H9 (cell line): ENCODE measurements around the gene MB21D2. TPM values are rescaled to one million over a fixed set of nuclear protein-coding genes. Genes with fewer than 3 reads are reported as not detected.

Experiments used
- DNase-seq: peaks from one replicate; pipeline ENCODE4 v3.0.0-alpha.2; 2017
- H2AFZ ChIP-seq: one replicate; pipeline ENCODE4 v1.6.1; 2013; ENCODE audit warnings: mild to moderate bottlenecking, low read length, control low read depth, moderate library complexity
- H2AK5ac ChIP-seq: 2 replicates; pipeline ENCODE4 v1.6.1; 2013; ENCODE audit warnings: low read length, control low read depth, mixed read lengths; ENCODE audit not compliant: insufficient read length
- H2BK120ac ChIP-seq: one replicate; pipeline ENCODE4 v1.6.1; 2013; ENCODE audit warnings: low read depth, mild to moderate bottlenecking, low read length, control low read depth, inconsistent platforms; ENCODE audit not compliant: poor library complexity, severe bottlenecking
- H2BK12ac ChIP-seq: 2 replicates; pipeline ENCODE4 v1.6.1; 2013; ENCODE audit warnings: low read length, control low read depth, mixed read lengths, low read depth; ENCODE audit not compliant: insufficient read length
- H2BK15ac ChIP-seq: 2 replicates; pipeline ENCODE4 v1.6.1; 2013; ENCODE audit warnings: low read depth, low read length, control low read depth
- H2BK20ac ChIP-seq: one replicate; pipeline ENCODE4 v1.6.1; 2013; ENCODE audit warnings: low read depth, mild to moderate bottlenecking, low read length, control low read depth, inconsistent platforms; ENCODE audit not compliant: poor library complexity, severe bottlenecking
- H2BK5ac ChIP-seq: 2 replicates; pipeline ENCODE4 v1.6.1; 2013; ENCODE audit warnings: low read length, control low read depth, mixed read lengths; ENCODE audit not compliant: insufficient read length
- H3K14ac ChIP-seq: 2 replicates; pipeline ENCODE4 v1.6.1; 2013; ENCODE audit warnings: low read length, control low read depth; ENCODE audit not compliant: insufficient read depth
- H3K18ac ChIP-seq: 2 replicates; pipeline ENCODE4 v1.6.1; 2013; ENCODE audit warnings: low read depth, mild to moderate bottlenecking, mixed read lengths, low read length, control low read depth; ENCODE audit not compliant: insufficient read length
- H3K23ac ChIP-seq: 2 replicates; pipeline ENCODE4 v1.6.1; 2013; ENCODE audit warnings: low read length, control low read depth, mixed read lengths, low read depth; ENCODE audit not compliant: insufficient read length
- H3K23me2 ChIP-seq: 2 replicates; pipeline ENCODE4 v1.6.1; 2013; ENCODE audit warnings: low read depth, mild to moderate bottlenecking, mixed read lengths, low read length, control low read depth; ENCODE audit not compliant: insufficient read length, poor library complexity, severe bottlenecking
- H3K27ac ChIP-seq: 2 replicates; pipeline ENCODE4 v1.5.1; 2013; ENCODE audit warnings: low read length, control low read depth, mixed read lengths, low read depth; ENCODE audit not compliant: insufficient read length
- H3K27me3 ChIP-seq: 2 replicates; pipeline ENCODE4 v1.6.1; 2013; ENCODE audit warnings: low read length, control low read depth, inconsistent platforms; ENCODE audit not compliant: insufficient read depth
- H3K4ac ChIP-seq: 2 replicates; pipeline ENCODE4 v1.6.1; 2013; ENCODE audit warnings: low read depth, mild to moderate bottlenecking, control low read depth, inconsistent platforms, low read length, moderate library complexity
- H3K4me1 ChIP-seq: 2 replicates; pipeline ENCODE4 v1.6.1; 2013; ENCODE audit warnings: low read length, control low read depth, inconsistent platforms; ENCODE audit not compliant: insufficient read depth
- H3K4me2 ChIP-seq: 2 replicates; pipeline ENCODE4 v1.6.1; 2013; ENCODE audit warnings: low read length, control low read depth, mixed read lengths; ENCODE audit not compliant: insufficient read length, insufficient read depth
- H3K56ac ChIP-seq: 2 replicates; pipeline ENCODE4 v1.6.1; 2013; ENCODE audit warnings: low read depth, mild to moderate bottlenecking, mixed read lengths, low read length, control low read depth; ENCODE audit not compliant: insufficient read length
- H3K79me1 ChIP-seq: 2 replicates; pipeline ENCODE4 v1.6.1; 2013; ENCODE audit warnings: low read depth, mild to moderate bottlenecking, moderate library complexity, low read length, control low read depth, inconsistent platforms; ENCODE audit not compliant: insufficient read depth, poor library complexity, severe bottlenecking
- H3K79me2 ChIP-seq: 2 replicates; pipeline ENCODE4 v1.6.1; 2013; ENCODE audit warnings: low read length, control low read depth, inconsistent platforms; ENCODE audit not compliant: insufficient read depth
- H3K9ac ChIP-seq: 2 replicates; pipeline ENCODE4 v1.6.1; 2013; ENCODE audit warnings: low read length, control low read depth, mixed read lengths; ENCODE audit not compliant: insufficient read length; ENCODE audit errors: extremely low read depth
- H3K9me3 ChIP-seq: one replicate; pipeline ENCODE4 v1.6.1; 2013; ENCODE audit warnings: low read depth, low read length, inconsistent platforms; ENCODE audit not compliant: control insufficient read depth
- H3T11ph ChIP-seq: one replicate; pipeline ENCODE4 v1.6.1; 2013; ENCODE audit warnings: mild to moderate bottlenecking, low read length, control low read depth, inconsistent platforms
- H4K20me1 ChIP-seq: one replicate; pipeline ENCODE4 v1.6.1; 2013; ENCODE audit not compliant: control insufficient read depth, insufficient read length, insufficient read depth
- H4K5ac ChIP-seq: 2 replicates; pipeline ENCODE4 v1.6.1; 2013; ENCODE audit warnings: low read depth, mild to moderate bottlenecking, mixed read lengths, low read length, control low read depth; ENCODE audit not compliant: insufficient read length
- H4K8ac ChIP-seq: replicated peaks from 2 replicates; pipeline ENCODE4 v1.6.1; 2013; ENCODE audit warnings: low read length, control low read depth, mixed read lengths, low read depth; ENCODE audit not compliant: insufficient read length
- H4K91ac ChIP-seq: 2 replicates; pipeline ENCODE4 v1.6.1; 2013; ENCODE audit warnings: low read depth, mild to moderate bottlenecking, moderate library complexity, mixed read lengths, low read length, control low read depth; ENCODE audit not compliant: insufficient read length
- H3K27ac Mint-ChIP-seq, 3 experiments: 2 replicates in 2 of 3; 3 replicates in 1 of 3; pipeline ENCODE4 v1.8.0; 2020 to 2021; ENCODE audit warnings: mixed read lengths in 3 of 3, mild to moderate bottlenecking in 1 of 3, moderate library complexity in 1 of 3
- H3K27me3 Mint-ChIP-seq: 2 replicates; pipeline ENCODE4 v1.8.0; 2021; ENCODE audit warnings: low read depth, mild to moderate bottlenecking, moderate library complexity, mixed read lengths
- H3K36me3 Mint-ChIP-seq, 3 experiments: 2 replicates in 2 of 3; 3 replicates in 1 of 3; pipeline ENCODE4 v1.8.0; 2020 to 2021; ENCODE audit warnings: low read depth in 3 of 3, mixed read lengths in 3 of 3; ENCODE audit not compliant: insufficient read depth in 1 of 3
- H3K4me1 Mint-ChIP-seq, 2 experiments: 2 replicates each; pipeline ENCODE4 v1.8.0; 2020; ENCODE audit warnings: mixed read lengths in 2 of 2
- H3K4me3 Mint-ChIP-seq, 2 experiments: 2 replicates in 1 of 2; 3 replicates in 1 of 2; pipeline ENCODE4 v1.8.0; 2020 to 2021; ENCODE audit warnings: mild to moderate bottlenecking in 2 of 2, mixed read lengths in 2 of 2, moderate library complexity in 1 of 2
- H3K9me3 Mint-ChIP-seq, 2 experiments: 2 replicates in 1 of 2; 3 replicates in 1 of 2; pipeline ENCODE4 v1.8.0; 2020; ENCODE audit warnings: mild to moderate bottlenecking in 2 of 2, mixed read lengths in 2 of 2, moderate library complexity in 1 of 2
- CTCF ChIP-seq: fragments of 200-600 bp; sonication (generic); conservative IDR thresholded peaks from 3 replicates; pipeline ENCODE4 v1.8.0; 2021; ENCODE audit warnings: antibody characterized with exemption, mild to moderate bottlenecking
- WGBS: extraction: QIAGEN DNeasy Blood & Tissue Kit; methylation state at CpG from one replicate; pipeline ENCODE4 v1.1.7; 2013; ENCODE audit warnings: missing lambda C conversion rate, low lambda C conversion rate, mixed read lengths; ENCODE audit not compliant: insufficient read length; ENCODE audit errors: extremely low coverage; 5-methylcytosine and 5-hydroxymethylcytosine counted together
- total RNA-seq: library from RNA; stranded (reverse); gene quantifications from 2 replicates; pipeline ENCODE4 v1.2.1, GENCODE V29; 2021

Gene MB21D2
- total RNA-seq, 1 experiment from 2014 or later: 19.1 TPM

- Histone ChIP-seq H4K20me1 (no peaks in the 10 kb centered on the region), H2AFZ (no peak overlapping the region), H4K8ac (no peak overlapping the region), H3K18ac (no peak overlapping the region), H3K9ac (no peak overlapping the region), H3K4me1 (no peaks in the 10 kb centered on the region), H2BK5ac (no peak overlapping the region), H2BK20ac (no peak overlapping the region), H2AK5ac (no peak overlapping the region), H3K27ac (no peak overlapping the region), H2BK12ac (no peak overlapping the region), H3K79me2 (no peaks in the 10 kb centered on the region), H3K27me3 (no peaks in the 10 kb centered on the region), H3K9me3 (no peaks in the 10 kb centered on the region), H3K14ac (no peak overlapping the region), H3K23me2 (no peaks in the 10 kb centered on the region), H4K5ac (no peak overlapping the region), H3K4me2 (no peak overlapping the region), H2BK15ac (no peak overlapping the region), H3K56ac (no peak overlapping the region), H2BK120ac (no peak overlapping the region), H3K4ac (no peak overlapping the region), H4K91ac (no peak overlapping the region), H3T11ph (no peak overlapping the region), H3K79me1 (no peaks in the 10 kb centered on the region), H3K23ac (no peak overlapping the region)
- WGBS: no CpG with 5 or more reads among the region's 7 CpGs
- peaks cover 2 to 4% of the 10 kb centered on the region in 2 experiments; a peak in 1 of 4 replicates for H3K4me1 Mint-ChIP-seq
- peaks cover 2% of the 10 kb centered on the region; the same call in 1 of the 2 replicates for H3K27me3 Mint-ChIP-seq
- H3K4me3 Mint-ChIP-seq: no peak overlapping the region
- H3K27ac Mint-ChIP-seq: no peak overlapping the region
- no peak for TF ChIP-seq CTCF
- H3K36me3 Mint-ChIP-seq: peaks cover 0 to 13% (median 0%) of the 10 kb centered on the region in 3 experiments; a peak in 3 of 7 replicates
- peaks cover 2 to 10% of the 10 kb centered on the region in 2 experiments; a peak in 3 of 5 replicates for H3K9me3 Mint-ChIP-seq
- DNase-seq: no peak
These were observed 159.0 kb downstream of the MB21D2 start for GRCh38 chr3:192758654-192759053.
